ENCODE data around the gene NAP1L5. TPM values are rescaled to one million over a fixed set of nuclear protein-coding genes. Genes with fewer than 3 reads are reported as not detected.

NAP1L5 gene
- total RNA-seq, 1 donor, result 10.4 TPM

DNA sequence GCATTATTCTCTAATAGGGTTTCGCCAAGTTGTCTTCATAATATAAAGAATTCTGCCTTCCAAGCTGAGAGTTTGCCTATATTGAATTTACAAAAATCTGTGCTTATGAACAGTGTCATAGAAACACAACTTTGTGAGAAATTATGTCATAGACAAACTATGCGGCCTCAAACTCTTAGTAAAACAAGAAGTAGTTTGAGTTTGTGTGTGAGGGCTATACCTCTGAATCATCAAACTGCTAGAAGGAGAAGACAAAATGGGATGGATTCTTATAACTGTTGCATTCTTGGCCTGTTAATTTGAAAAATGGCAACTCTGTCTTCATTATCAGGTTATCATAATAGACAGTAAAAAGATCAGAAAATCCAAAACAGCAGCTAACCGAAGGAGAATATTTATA lies 46.1 kb upstream of the NAP1L5 start:
- H3K4me3 ChIP-seq (ENCODE audit: low read depth, low read length), result no peak overlapping the region
- DNase-seq (ENCODE audit: low read depth), result peak; percentile 57
- TF ChIP-seq, protein P1, sequence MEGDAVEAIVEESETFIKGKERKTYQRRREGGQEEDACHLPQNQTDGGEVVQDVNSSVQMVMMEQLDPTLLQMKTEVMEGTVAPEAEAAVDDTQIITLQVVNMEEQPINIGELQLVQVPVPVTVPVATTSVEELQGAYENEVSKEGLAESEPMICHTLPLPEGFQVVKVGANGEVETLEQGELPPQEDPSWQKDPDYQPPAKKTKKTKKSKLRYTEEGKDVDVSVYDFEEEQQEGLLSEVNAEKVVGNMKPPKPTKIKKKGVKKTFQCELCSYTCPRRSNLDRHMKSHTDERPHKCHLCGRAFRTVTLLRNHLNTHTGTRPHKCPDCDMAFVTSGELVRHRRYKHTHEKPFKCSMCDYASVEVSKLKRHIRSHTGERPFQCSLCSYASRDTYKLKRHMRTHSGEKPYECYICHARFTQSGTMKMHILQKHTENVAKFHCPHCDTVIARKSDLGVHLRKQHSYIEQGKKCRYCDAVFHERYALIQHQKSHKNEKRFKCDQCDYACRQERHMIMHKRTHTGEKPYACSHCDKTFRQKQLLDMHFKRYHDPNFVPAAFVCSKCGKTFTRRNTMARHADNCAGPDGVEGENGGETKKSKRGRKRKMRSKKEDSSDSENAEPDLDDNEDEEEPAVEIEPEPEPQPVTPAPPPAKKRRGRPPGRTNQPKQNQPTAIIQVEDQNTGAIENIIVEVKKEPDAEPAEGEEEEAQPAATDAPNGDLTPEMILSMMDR (IDR thresholded peaks at IDR 0.05; ENCODE audit: insufficient read depth, low read depth, low read length), result no peak

DNA sequence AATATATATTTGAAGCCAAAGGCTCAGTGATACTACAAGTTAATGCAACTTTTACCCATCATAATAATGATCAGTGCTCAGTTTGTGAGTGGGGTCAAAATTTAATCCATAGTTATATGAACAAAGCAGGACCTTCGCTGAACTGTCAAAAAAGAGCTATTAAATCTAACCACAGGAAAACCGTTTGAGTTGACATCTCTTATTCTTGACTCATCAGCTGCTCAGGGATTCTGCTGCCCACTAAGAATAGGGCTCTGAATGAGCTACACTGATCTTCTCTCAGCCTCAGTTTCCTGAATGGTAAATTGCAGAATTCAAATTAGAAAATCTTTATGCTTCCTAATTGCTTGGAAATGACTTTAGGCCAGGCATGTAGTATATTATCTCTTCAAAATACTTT lies 44.9 kb upstream of the NAP1L5 start:
- DNase-seq (ENCODE audit: low read depth), result no peak
- H3K4me3 ChIP-seq (ENCODE audit: low read depth, low read length), result no peak overlapping the region
- TF ChIP-seq, protein P1 (IDR thresholded peaks at IDR 0.05; ENCODE audit: insufficient read depth, low read depth, low read length), result no peak

DNA sequence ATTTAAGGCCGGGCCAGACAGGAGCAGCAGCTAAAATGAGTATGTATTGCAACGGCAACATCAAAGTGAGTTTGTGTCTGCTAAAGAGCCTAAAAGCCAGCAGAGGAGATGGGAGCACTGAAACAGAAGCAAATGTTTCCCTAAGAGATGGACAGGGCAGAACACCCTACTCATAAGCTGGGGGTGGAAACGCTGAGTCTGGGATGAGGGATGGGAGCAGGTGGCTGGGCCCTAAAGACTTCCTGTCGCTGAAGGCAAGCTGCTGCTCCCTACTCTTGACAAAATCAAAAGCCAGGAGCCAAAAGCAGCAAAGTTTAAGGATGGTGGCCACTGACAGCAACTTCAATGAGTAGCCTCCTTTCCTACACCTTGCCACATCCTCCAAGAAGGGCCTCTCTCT lies 40.6 kb upstream of the NAP1L5 start:
- TF ChIP-seq, protein P1 (IDR thresholded peaks at IDR 0.05; ENCODE audit: insufficient read depth, low read depth, low read length), result no peak
- no peak for DNase-seq (ENCODE audit: low read depth)
- H3K4me3 ChIP-seq (ENCODE audit: low read depth, low read length), result no peak overlapping the region

DNA sequence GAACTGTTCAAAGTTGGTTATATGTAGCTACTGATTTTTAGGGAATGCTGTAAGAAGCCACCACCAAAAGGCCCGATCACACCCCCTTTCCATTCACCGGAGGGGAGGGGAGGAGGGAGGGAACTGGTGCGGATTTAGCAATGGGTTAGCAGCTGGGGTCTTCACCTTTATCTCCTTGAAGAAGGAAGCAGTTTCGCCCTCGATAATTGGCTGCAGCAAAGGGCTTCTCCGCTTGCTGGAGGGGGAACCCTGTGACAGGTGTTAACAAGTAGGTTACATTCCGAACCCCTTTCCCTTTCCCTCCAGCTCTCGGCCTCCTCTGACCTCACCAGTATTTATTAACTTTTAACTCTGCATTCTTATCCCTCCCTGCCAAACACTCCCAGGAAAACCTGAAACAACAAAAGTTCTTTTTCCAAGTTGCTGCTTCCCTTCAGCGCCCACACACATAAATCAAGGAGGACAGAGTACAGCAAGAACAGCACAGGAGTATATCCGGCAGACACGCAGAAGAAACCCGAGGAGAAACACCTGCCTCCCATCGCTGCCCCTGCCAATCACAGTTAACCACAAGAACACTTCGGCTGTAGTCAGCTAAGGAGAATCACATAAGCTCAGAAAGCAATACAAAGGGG lies 39.8 kb upstream of the NAP1L5 start:
- TF ChIP-seq, protein P1 (IDR thresholded peaks at IDR 0.05; ENCODE audit: insufficient read depth, low read depth, low read length), result no peak
- no peak overlapping the region for H3K4me3 ChIP-seq (ENCODE audit: low read depth, low read length)
- DNase-seq (ENCODE audit: low read depth), result peak; percentile 34

DNA sequence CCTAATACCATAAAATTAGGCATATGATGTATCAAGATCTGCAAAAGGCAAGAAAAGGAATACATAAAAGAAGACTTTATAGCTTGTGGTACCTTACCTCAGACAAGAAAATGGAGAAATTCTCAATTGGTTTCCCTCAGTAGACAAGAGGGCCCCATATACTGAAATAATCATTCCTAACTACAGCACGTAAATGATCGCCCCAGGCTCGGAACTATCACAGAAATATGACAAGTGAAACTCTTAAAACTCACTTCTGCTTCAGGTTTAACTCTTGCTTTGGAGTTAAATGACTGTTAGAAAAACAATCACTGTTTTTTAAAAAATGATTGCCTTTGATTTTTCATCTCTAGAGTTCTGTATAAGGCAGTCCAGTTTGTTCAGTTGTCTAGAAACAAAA lies 38.6 kb upstream of the NAP1L5 start:
- no peak overlapping the region for H3K4me3 ChIP-seq (ENCODE audit: low read depth, low read length)
- TF ChIP-seq, protein P1 (IDR thresholded peaks at IDR 0.05; ENCODE audit: insufficient read depth, low read depth, low read length), result no peak
- DNase-seq (ENCODE audit: low read depth), result no peak

DNA sequence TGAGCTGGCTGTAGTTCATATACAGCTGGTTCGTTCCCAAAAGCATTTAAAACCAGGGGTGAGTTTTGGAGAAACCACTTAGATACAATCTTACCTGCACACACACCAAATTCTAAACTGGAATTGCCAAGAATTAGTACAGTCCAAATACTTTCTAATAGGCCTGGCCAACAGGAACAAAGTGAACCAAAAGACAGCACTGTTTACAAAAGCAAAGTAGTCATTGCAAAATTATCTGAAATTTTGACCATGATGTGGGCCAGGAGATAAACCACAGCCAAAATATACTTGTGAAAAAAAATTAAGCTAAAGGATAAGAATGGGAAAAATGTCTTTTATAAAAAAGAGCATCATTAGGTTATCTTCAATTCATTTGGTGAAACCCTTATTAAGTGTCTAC lies 37.9 kb upstream of the NAP1L5 start:
- no peak overlapping the region for H3K4me3 ChIP-seq (ENCODE audit: low read depth, low read length)
- no peak for DNase-seq (ENCODE audit: low read depth)
- TF ChIP-seq, protein P1 (IDR thresholded peaks at IDR 0.05; ENCODE audit: insufficient read depth, low read depth, low read length), result no peak

DNA sequence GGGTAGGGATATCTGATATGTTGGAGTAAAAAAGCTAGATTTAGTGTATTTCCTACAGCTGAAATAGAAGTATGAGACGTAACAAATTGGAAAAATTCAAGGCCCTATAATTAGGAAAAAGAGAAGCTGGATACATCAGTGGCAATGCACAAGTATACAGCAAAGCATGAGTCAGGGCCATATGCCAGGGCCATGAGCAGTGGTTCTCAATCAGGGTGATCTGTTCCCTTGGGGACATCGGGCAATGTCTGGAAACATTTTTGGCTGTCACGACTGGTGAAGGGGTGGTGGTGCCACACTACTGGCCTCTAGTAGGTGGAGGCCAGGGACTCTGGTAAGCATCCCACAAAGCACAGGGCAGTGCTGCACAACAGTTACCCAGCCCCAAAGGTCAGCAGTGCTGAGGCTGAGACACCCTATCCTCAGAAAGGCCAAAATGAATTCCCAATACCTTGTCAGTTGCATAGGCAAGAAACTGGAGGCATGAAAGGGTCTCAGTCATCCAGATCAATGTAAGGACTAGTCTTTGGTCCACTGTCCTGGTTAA lies 36.8 kb upstream of the NAP1L5 start:
- TF ChIP-seq, protein P1 (IDR thresholded peaks at IDR 0.05; ENCODE audit: insufficient read depth, low read depth, low read length), result no peak
- DNase-seq (ENCODE audit: low read depth), result no peak

More for the DNA sequence above, 36.8 kb upstream of the NAP1L5 start:
- H3K4me3 ChIP-seq (ENCODE audit: low read depth, low read length), result no peak overlapping the region

All from fibroblast of villous mesenchyme (primary cell).